AG04449 (cell line): ENCODE measurements around the gene SPINK2.

Experiments used
- CTCF ChIA-PET: fragments of 350-600 bp; formaldehyde crosslinking; extraction: SDS; loops from one replicate; lab custom pipeline; 2021; ENCODE audit warnings: antibody characterized with exemption; lab: Yijun Ruan, JAX
- POLR2A ChIA-PET: fragments of 400-600, 350-600 bp; formaldehyde crosslinking; extraction: SDS; loops from one replicate; lab custom pipeline; 2020; ENCODE audit warnings: antibody characterized with exemption, inconsistent platforms; lab: Yijun Ruan, JAX
- DNase-seq: peaks from one replicate; pipeline ENCODE4 v3.0.0-alpha.2; 2010; ENCODE audit warnings: low read depth, low spot score
- H3K4me3 ChIP-seq: 2 replicates; pipeline ENCODE4 v1.5.1; 2011; ENCODE audit warnings: low read depth, mild to moderate bottlenecking, control low read depth, low read length
- CTCF ChIP-seq: IDR thresholded peaks from one replicate; pipeline ENCODE4 v1.5.1; 2011; ENCODE audit warnings: mild to moderate bottlenecking, moderate library complexity, low read length, control low read depth, inconsistent platforms; ENCODE audit not compliant: insufficient read depth; ENCODE audit errors: missing control alignments

Gene SPINK2

DNA sequence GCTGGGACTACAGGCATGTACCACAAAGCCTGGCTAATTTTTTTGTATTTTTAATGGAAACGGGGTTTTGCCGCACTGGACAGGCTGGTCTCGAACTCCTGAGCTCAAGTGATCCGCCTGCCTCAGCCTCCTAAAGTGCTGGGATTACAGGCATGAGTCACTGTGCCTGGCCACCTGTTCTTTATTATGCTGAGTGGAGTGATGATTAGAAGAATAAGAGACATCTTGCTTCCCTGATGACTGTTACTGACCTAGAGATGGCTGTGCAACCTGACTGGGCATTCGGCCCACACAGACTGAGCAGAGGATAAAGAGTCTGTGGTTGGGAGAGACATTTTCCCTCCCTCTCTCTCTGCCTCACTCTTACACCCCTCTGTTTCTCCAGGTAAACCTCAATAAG lies 56.7 kb downstream of the SPINK2 start:
- CTCF ChIA-PET, result interaction anchor here (1.2 to 1.8 kb wide), 2 partner anchors 11 to 189 kb away, joined by 4 to 5 read pairs; no protein-coding TSS in a partner anchor
- TF ChIP-seq CTCF, result no peak
- H3K4me3 ChIP-seq, result no peak overlapping the region
- POLR2A ChIA-PET, result no interaction called here
- no peak for DNase-seq

DNA sequence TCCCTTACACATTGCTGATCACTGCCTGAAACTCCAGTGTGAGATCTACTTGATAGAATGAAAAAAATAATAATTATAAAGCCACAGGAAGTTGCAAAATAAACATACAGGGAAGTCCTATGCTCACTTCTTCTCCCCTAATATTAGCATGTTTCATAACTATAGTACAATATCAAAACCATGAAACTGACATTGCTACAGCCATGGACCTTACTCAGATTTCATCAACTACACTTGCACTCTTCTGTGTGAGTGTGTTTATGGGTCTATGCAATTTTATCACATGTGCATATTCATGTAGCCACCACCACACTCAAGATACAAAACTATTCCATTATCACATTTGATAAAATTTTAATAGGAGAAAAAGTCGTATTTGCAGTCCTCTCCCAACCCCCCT lies 57.3 kb downstream of the SPINK2 start:
- POLR2A ChIA-PET, result no interaction called here
- DNase-seq, result no peak
- no peak for TF ChIP-seq CTCF
- H3K4me3 ChIP-seq, result no peak overlapping the region
- CTCF ChIA-PET, result interaction anchor here (0.7 to 1.8 kb wide), 3 partner anchors 9 to 188 kb away, joined by 3 to 5 read pairs (median 4); no protein-coding TSS in a partner anchor

GRCh38 chr4:56762484-56763250 lies 58.8 kb downstream of the SPINK2 start:
- TF ChIP-seq CTCF, result no peak
- POLR2A ChIA-PET, result no interaction called here
- no peak overlapping the region for H3K4me3 ChIP-seq
- CTCF ChIA-PET, result no interaction called here
- no peak for DNase-seq

GRCh38 chr4:56760183-56760582 lies 61.3 kb downstream of the SPINK2 start:
- DNase-seq, result no peak
- ChIA-PET CTCF (no interaction called here), POLR2A (no interaction called here)
- H3K4me3 ChIP-seq, result no peak overlapping the region
- no peak for TF ChIP-seq CTCF
